GM18867 (cell line): ENCODE results near the gene PMAIP1.

Experiments used
- ATAC-seq: cut with Tn5 transposase; IDR thresholded peaks from one replicate; pipeline ENCODE4 v1.9.1; 2021; ENCODE audit warnings: mild to moderate bottlenecking, moderate library complexity; ENCODE audit not compliant: unreplicated experiment

Gene PMAIP1

DNA sequence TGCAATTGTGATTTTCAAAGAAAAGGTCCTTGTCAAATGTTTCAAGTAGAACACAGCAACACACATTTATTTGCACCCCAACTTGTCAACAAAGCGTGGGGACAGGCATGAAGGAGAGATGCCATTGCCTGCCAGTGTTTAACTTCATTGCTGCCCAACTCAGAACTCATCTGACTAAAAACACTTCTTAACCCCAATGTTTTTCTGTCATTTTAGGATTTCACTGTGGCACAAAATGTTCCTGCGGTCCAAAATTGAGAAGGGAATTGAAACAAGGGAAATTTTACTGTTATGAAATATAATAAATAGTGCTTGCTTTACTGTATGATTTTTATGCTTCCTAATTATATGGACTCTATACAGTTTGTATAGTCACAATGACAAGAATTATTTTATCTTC is 45.7 kb downstream of the PMAIP1 start:
- ATAC-seq: no peak

DNA sequence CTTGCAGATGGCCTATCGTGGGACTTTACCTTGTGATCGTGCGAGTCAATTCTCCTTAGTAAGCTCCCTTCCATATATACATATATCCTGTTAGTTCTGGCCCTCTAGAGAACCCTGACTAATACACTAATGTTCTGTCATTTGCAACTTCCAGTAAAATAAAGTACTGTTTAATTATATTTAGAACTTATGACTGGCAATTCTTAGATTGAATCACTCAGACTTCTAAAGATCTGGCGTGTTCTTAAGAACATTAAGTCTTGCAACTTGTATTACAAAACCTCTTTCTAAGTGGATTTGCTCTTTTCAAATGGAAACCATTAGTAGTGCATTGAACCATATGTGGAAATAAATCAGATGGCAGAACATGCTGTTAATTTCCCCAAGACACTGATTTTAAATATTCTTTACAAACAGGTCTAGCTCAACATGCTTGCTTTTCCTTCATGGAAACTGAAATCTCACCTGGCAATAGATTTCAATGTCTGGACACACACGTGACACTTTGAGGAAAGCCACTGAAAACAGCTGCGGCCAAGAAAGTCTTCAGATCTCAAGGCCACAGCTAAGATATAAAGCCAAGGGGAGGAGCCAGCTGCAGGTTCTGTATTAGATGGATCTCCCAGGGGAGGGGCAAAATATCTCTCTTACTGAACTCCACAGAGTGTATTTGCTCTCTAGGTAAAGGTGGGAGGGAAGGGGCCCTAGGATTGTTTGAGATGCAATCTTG is 50.6 kb downstream of the PMAIP1 start:
- peak; percentile 38 for ATAC-seq

DNA sequence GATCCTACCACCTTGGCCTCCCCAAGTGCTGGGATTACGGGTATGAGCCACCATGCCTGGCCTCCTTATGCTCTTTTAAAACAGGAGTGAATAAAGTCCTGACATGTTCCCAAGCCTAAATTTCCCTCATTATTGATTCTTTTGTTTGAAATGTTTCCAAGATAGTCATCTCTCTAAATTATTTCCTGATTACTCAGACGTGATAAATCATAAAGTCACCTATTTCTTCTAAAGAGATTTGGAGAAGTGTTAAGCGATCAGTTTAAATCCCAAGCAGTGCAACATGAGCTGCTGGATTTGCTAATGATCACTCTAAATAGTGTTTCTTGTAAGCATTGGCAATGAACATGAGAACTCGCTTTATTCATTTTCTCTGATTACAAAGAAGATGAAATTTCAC is 51.8 kb downstream of the PMAIP1 start:
- ATAC-seq: no peak

DNA sequence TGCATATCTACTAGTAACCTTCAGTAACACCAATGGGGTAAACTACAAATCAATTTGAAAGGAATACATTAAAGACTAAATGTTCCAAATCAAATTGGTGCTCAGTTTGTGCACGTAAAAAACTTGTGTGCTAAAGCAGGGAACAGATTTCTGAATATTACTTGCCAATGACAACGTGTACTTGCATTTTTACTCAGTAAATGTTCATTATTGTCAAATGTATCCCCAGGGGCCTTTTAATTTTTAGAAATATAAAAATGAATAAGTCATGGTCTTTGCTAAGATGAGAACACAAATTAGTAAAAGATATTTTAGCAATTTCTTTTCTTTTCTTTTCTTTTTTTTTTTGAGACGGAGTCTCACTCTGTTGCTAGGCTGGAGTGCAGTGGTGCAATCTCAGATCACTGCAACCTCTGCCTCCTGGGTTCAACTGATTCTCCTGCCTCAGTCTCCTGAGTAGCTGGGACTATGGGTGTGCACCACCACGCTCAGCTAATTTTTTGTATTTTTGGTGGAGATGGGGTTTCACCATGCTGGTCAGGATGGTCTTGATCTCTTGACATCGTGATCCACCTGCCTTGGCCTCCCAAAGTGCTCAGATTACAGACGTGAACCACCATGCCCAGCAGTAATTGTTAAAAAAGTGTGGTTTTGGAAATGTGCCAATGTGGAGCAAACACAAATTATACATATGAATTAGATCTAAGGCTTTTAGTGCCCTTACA is 52.6 kb downstream of the PMAIP1 start:
- no peak for ATAC-seq
